Measurements from ENCODE around the gene OR6S1. TPM values are rescaled to one million over a fixed set of nuclear protein-coding genes. Genes with fewer than 3 reads are reported as not detected.
A peak's percentile ranks its signal among the peaks of the same experiment; 100 is the strongest.
"Not testable (repeated sequence)": the region's sequence is repeated elsewhere in the genome, so short reads cannot be mapped to it uniquely, and the experiment has no call there.

Gene OR6S1
- total RNA-seq, 1 donor from 2014 or later = not detected

- no peak for TF ChIP-seq CTCF (IDR thresholded peaks at IDR 0.05)
- H3K4me3 ChIP-seq = no peak overlapping the region
- peaks cover 27% of the 10 kb centered on the region for H3K27me3 ChIP-seq (ENCODE audit: low read depth)
- no peak overlapping the region for H3K27ac ChIP-seq
- DNase-seq = no peak
- no peaks in the 10 kb centered on the region for H3K9me3 ChIP-seq
- no peaks in the 10 kb centered on the region for H3K36me3 ChIP-seq
- no peak for ATAC-seq
- intact Hi-C loops (cut with DNase I) = no loop called here
- H3K4me1 ChIP-seq = no peaks in the 10 kb centered on the region
Observed at GRCh38 chr14:20645481-20645880, 4.0 kb upstream of the OR6S1 start.

- no peaks in the 10 kb centered on the region for H3K4me1 ChIP-seq
- peaks cover 26% of the 10 kb centered on the region for H3K27me3 ChIP-seq (ENCODE audit: low read depth)
- no peaks in the 10 kb centered on the region for H3K36me3 ChIP-seq
- H3K27ac ChIP-seq = no peak overlapping the region
- no peak overlapping the region for H3K4me3 ChIP-seq
- no peaks in the 10 kb centered on the region for H3K9me3 ChIP-seq
- ATAC-seq (no peak), DNase-seq (no peak)
- no peak for TF ChIP-seq CTCF (IDR thresholded peaks at IDR 0.05)
- intact Hi-C loops (cut with DNase I) = no loop called here
Observed at GRCh38 chr14:20644520-20644919, 3.0 kb upstream of the OR6S1 start.

GRCh38 chr14:20642755-20643154 lies 1.3 kb upstream of the OR6S1 start:
- H3K4me3 ChIP-seq; intact Hi-C loops (cut with DNase I); H3K36me3 ChIP-seq; H3K4me1 ChIP-seq; H3K9me3 ChIP-seq; ATAC-seq; H3K27ac ChIP-seq; DNase-seq: not testable (repeated sequence)
- peaks cover 31% of the 10 kb centered on the region for H3K27me3 ChIP-seq (ENCODE audit: low read depth)

- Histone ChIP-seq H3K36me3 (no peaks in the 10 kb centered on the region), H3K27me3 (ENCODE audit: low read depth) (peaks cover 37% of the 10 kb centered on the region), H3K4me3 (no peak overlapping the region), H3K4me1 (no peaks in the 10 kb centered on the region), H3K27ac (no peak overlapping the region), H3K9me3 (no peaks in the 10 kb centered on the region)
- no peak for TF ChIP-seq CTCF (IDR thresholded peaks at IDR 0.05)
- DNase-seq = no peak
- intact Hi-C loops (cut with DNase I) = no loop called here
- no peak for ATAC-seq
Observed at GRCh38 chr14:20642182-20642581, 691 bp upstream of the OR6S1 start.

GRCh38 chr14:20632831-20633691 lies 8.4 kb downstream of the OR6S1 start:
- DNase-seq (no peak), ATAC-seq (peak; percentile 63 to 84)
- no peak overlapping the region for H3K27ac ChIP-seq
- no peaks in the 10 kb centered on the region for H3K9me3 ChIP-seq
- no peaks in the 10 kb centered on the region for H3K36me3 ChIP-seq
- intact Hi-C loops (cut with DNase I) = no loop called here
- peaks cover 26% of the 10 kb centered on the region for H3K4me1 ChIP-seq
- H3K27me3 ChIP-seq (ENCODE audit: low read depth) = peaks cover 58% of the 10 kb centered on the region
- peak overlapping the region; percentile 40 for H3K4me3 ChIP-seq
- no peak for TF ChIP-seq CTCF (IDR thresholded peaks at IDR 0.05)

GRCh38 chr14:20632448-20632830 lies 9.1 kb downstream of the OR6S1 start:
- TF ChIP-seq CTCF (IDR thresholded peaks at IDR 0.05) = no peak
- no peaks in the 10 kb centered on the region for H3K9me3 ChIP-seq
- no peak overlapping the region for H3K27ac ChIP-seq
- H3K4me3 ChIP-seq = peak overlapping the region; percentile 40
- no peaks in the 10 kb centered on the region for H3K36me3 ChIP-seq
- DNase-seq (no peak), ATAC-seq (peak in 1 of 2 donors; percentile 17)
- intact Hi-C loops (cut with DNase I) = no loop called here
- H3K4me1 ChIP-seq = peaks cover 26% of the 10 kb centered on the region
- H3K27me3 ChIP-seq (ENCODE audit: low read depth) = peaks cover 52% of the 10 kb centered on the region

Data from lower lobe of right lung (tissue), 2 donors.